WTC11 (cell line): ENCODE measurements around the gene EHD3. TPM values are rescaled to one million over a fixed set of nuclear protein-coding genes. Genes with fewer than 3 reads are reported as not detected.

Experiments
- ATAC-seq: fragments of 200-7000 bp; cut with Tn5 transposase; 2 replicates; pipeline ENCODE4 v1.10.0; 2021; ENCODE audit warnings: mild to moderate bottlenecking, moderate library complexity
- CTCF ChIA-PET: fragments of 300-600 bp; sonication (Branson Sonifier 250); formaldehyde crosslinking; loops from one replicate; lab custom pipeline; 2021; ENCODE audit warnings: antibody characterized with exemption; lab: Charles Lee
- POLR2A ChIA-PET: fragments of 350-600 bp; sonication (Branson Sonifier 250); formaldehyde crosslinking; loops from one replicate; lab custom pipeline; 2021; ENCODE audit warnings: antibody characterized with exemption; lab: Charles Lee
- DNase-seq: peaks from one replicate; pipeline ENCODE4 v3.0.0; 2021; ENCODE audit warnings: low spot score
- H3K27ac Mint-ChIP-seq: 2 replicates; pipeline ENCODE4 v1.8.0; 2021; ENCODE audit warnings: mixed read lengths
- H3K27me3 Mint-ChIP-seq: 2 replicates; pipeline ENCODE4 v1.8.0; 2021; ENCODE audit warnings: low read depth, mild to moderate bottlenecking, moderate library complexity, mixed read lengths
- H3K36me3 Mint-ChIP-seq: 2 replicates; pipeline ENCODE4 v1.8.0; 2021; ENCODE audit warnings: mixed read lengths
- H3K4me1 Mint-ChIP-seq: 2 replicates; pipeline ENCODE4 v1.8.0; 2022; ENCODE audit warnings: mixed read lengths
- H3K4me3 Mint-ChIP-seq: 2 replicates; pipeline ENCODE4 v1.8.0; 2021; ENCODE audit warnings: mild to moderate bottlenecking, moderate library complexity, mixed read lengths
- H3K9me3 Mint-ChIP-seq: 2 replicates; pipeline ENCODE4 v1.8.0; 2021; ENCODE audit warnings: mixed read lengths
- CREB1 ChIP-seq: sonication (generic); formaldehyde crosslinking; IDR thresholded peaks from 2 replicates; pipeline ENCODE4 v1.8.0; 2023; ENCODE audit warnings: mild to moderate bottlenecking, missing genetic modification reagents
- CREM ChIP-seq: sonication (generic); formaldehyde crosslinking; IDR thresholded peaks from 2 replicates; pipeline ENCODE4 v1.8.1; 2022; ENCODE audit warnings: mild to moderate bottlenecking, missing genetic modification reagents, moderate library complexity
- ETV6 ChIP-seq: sonication (generic); formaldehyde crosslinking; IDR thresholded peaks from 2 replicates; pipeline ENCODE4 v1.8.1; 2022; ENCODE audit warnings: mild to moderate bottlenecking, missing genetic modification reagents
- GTF2I ChIP-seq: fragments of 250-450 bp; sonication (Bioruptor Pico); conservative IDR thresholded peaks from 2 replicates; pipeline ENCODE4 v1.4.0; 2021; ENCODE audit warnings: mild to moderate bottlenecking
- JAZF1 ChIP-seq: fragments of 250-450 bp; sonication (Bioruptor Pico); IDR thresholded peaks from 2 replicates; pipeline ENCODE4 v1.9.0; 2021; ENCODE audit warnings: moderate library complexity, mild to moderate bottlenecking, inconsistent platforms
- JUN ChIP-seq: sonication (generic); formaldehyde crosslinking; IDR thresholded peaks from 2 replicates; pipeline ENCODE4 v1.8.0; 2023; ENCODE audit warnings: mild to moderate bottlenecking, missing genetic modification reagents
- NFATC4 ChIP-seq: fragments of 250-450 bp; sonication (Bioruptor Pico); IDR thresholded peaks from 2 replicates; pipeline ENCODE4 v1.9.0; 2021; ENCODE audit warnings: mild to moderate bottlenecking
- NR2C2 ChIP-seq: sonication (generic); formaldehyde crosslinking; IDR thresholded peaks from 2 replicates; pipeline ENCODE4 v1.8.0; 2022; ENCODE audit warnings: mild to moderate bottlenecking, missing genetic modification reagents
- NR3C1 ChIP-seq: sonication (generic); formaldehyde crosslinking; conservative IDR thresholded peaks from 2 replicates; pipeline ENCODE4 v1.8.1; 2023; ENCODE audit warnings: low read depth, mild to moderate bottlenecking, missing genetic modification reagents
- PRRX2 ChIP-seq: fragments of 250-450 bp; sonication (Bioruptor Pico); IDR thresholded peaks from 2 replicates; pipeline ENCODE4 v1.8.0; 2021; ENCODE audit warnings: mild to moderate bottlenecking
- RELA ChIP-seq: sonication (generic); formaldehyde crosslinking; IDR thresholded peaks from 2 replicates; pipeline ENCODE4 v1.8.1; 2022; ENCODE audit warnings: missing genetic modification reagents, mild to moderate bottlenecking, borderline replicate concordance
- SOX15 ChIP-seq: fragments of 250-450 bp; sonication (Bioruptor Pico); IDR thresholded peaks from 2 replicates; pipeline ENCODE4 v1.9.0; 2021; ENCODE audit warnings: mild to moderate bottlenecking
- TEAD1 ChIP-seq: sonication (generic); formaldehyde crosslinking; IDR thresholded peaks from 2 replicates; pipeline ENCODE4 v1.8.0; 2022; ENCODE audit warnings: mild to moderate bottlenecking, missing genetic modification reagents
- ZNF121 ChIP-seq: sonication (generic); formaldehyde crosslinking; IDR thresholded peaks from 2 replicates; pipeline ENCODE4 v1.8.0; 2023; ENCODE audit warnings: missing genetic modification reagents
- total RNA-seq: library from RNA; stranded (reverse); gene quantifications from 3 replicates; pipeline ENCODE4 v1.2.3, GENCODE V29; 2021
- TF ChIP-seq, protein P1 (sequence below): fragments of 250-450 bp; sonication (Bioruptor Pico); IDR thresholded peaks from 2 replicates; pipeline ENCODE4 v2.1.2; 2022; ENCODE audit warnings: mild to moderate bottlenecking, moderate library complexity
- TF ChIP-seq, protein P2 (sequence below): fragments of 250-450 bp; sonication (Bioruptor Pico); IDR thresholded peaks from 2 replicates; pipeline ENCODE4 v1.9.0; 2021; ENCODE audit warnings: mild to moderate bottlenecking, borderline replicate concordance
- TF ChIP-seq, protein P3 (sequence below): sonication (generic); formaldehyde crosslinking; conservative IDR thresholded peaks from 2 replicates; pipeline ENCODE4 v1.8.1; 2023; ENCODE audit warnings: mild to moderate bottlenecking, low read depth, missing genetic modification reagents, moderate library complexity
- TF ChIP-seq, protein P4 (sequence below): sonication (generic); formaldehyde crosslinking; IDR thresholded peaks from 2 replicates; pipeline ENCODE4 v1.8.0; 2023; ENCODE audit warnings: missing genetic modification reagents, mild to moderate bottlenecking, borderline replicate concordance
- TF ChIP-seq, protein P5 (sequence below): fragments of 250-450 bp; sonication (Bioruptor Pico); IDR thresholded peaks from 2 replicates; pipeline ENCODE4 v1.9.0; 2021; ENCODE audit warnings: mild to moderate bottlenecking

EHD3 gene
- total RNA-seq, 1 experiment from 2014 or later, result 10.0 TPM

DNA sequence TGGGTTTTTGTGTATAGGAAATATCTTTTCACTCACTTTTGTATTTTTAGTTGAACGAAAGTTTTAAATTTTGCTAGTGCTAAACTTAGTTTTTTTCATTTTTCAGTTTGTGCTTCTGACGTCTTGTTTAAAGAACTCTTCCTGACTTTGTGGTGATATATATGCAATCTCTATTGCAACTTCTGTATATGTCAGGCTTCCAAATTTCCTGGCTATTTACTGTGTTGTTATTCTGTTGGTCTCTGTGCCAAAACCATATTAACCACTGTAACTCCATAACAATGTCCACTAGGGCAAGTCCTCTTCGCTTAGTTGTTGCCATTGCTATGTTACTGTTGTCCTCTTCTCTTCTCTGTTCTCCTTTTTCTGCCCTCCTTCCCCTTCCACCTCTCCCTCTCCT lies 3.2 kb upstream of the EHD3 start:
- Mint-ChIP-seq H3K27ac (no peak overlapping the region), H3K4me1 (peaks cover 19% of the 10 kb centered on the region), H3K9me3 (no peaks in the 10 kb centered on the region), H3K27me3 (peaks cover 11% of the 10 kb centered on the region), H3K36me3 (no peaks in the 10 kb centered on the region), H3K4me3 (no peak overlapping the region)
- ChIA-PET POLR2A (no interaction called here), CTCF (no interaction called here)
- no peak for ATAC-seq
- DNase-seq, result no peak
- no peak for TF ChIP-seq NFATC4
- no peak for TF ChIP-seq GTF2I (CRISPR knock-in tag)
- TF ChIP-seq NR2C2 (CRISPR knock-in tag), result no peak
- TF ChIP-seq, protein P1, sequence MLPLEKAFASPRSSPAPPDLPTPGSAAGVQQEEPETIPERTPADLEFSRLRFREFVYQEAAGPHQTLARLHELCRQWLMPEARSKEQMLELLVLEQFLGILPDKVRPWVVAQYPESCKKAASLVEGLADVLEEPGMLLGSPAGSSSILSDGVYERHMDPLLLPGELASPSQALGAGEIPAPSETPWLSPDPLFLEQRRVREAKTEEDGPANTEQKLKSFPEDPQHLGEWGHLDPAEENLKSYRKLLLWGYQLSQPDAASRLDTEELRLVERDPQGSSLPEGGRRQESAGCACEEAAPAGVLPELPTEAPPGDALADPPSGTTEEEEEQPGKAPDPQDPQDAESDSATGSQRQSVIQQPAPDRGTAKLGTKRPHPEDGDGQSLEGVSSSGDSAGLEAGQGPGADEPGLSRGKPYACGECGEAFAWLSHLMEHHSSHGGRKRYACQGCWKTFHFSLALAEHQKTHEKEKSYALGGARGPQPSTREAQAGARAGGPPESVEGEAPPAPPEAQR, result no peak
- no peak for TF ChIP-seq SOX15 (CRISPR knock-in tag)
- TF ChIP-seq CREB1, result no peak
- no peak for TF ChIP-seq TEAD1
- TF ChIP-seq, protein P2, sequence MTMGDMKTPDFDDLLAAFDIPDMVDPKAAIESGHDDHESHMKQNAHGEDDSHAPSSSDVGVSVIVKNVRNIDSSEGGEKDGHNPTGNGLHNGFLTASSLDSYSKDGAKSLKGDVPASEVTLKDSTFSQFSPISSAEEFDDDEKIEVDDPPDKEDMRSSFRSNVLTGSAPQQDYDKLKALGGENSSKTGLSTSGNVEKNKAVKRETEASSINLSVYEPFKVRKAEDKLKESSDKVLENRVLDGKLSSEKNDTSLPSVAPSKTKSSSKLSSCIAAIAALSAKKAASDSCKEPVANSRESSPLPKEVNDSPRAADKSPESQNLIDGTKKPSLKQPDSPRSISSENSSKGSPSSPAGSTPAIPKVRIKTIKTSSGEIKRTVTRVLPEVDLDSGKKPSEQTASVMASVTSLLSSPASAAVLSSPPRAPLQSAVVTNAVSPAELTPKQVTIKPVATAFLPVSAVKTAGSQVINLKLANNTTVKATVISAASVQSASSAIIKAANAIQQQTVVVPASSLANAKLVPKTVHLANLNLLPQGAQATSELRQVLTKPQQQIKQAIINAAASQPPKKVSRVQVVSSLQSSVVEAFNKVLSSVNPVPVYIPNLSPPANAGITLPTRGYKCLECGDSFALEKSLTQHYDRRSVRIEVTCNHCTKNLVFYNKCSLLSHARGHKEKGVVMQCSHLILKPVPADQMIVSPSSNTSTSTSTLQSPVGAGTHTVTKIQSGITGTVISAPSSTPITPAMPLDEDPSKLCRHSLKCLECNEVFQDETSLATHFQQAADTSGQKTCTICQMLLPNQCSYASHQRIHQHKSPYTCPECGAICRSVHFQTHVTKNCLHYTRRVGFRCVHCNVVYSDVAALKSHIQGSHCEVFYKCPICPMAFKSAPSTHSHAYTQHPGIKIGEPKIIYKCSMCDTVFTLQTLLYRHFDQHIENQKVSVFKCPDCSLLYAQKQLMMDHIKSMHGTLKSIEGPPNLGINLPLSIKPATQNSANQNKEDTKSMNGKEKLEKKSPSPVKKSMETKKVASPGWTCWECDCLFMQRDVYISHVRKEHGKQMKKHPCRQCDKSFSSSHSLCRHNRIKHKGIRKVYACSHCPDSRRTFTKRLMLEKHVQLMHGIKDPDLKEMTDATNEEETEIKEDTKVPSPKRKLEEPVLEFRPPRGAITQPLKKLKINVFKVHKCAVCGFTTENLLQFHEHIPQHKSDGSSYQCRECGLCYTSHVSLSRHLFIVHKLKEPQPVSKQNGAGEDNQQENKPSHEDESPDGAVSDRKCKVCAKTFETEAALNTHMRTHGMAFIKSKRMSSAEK (CRISPR knock-in tag), result no peak
- TF ChIP-seq, protein P3, sequence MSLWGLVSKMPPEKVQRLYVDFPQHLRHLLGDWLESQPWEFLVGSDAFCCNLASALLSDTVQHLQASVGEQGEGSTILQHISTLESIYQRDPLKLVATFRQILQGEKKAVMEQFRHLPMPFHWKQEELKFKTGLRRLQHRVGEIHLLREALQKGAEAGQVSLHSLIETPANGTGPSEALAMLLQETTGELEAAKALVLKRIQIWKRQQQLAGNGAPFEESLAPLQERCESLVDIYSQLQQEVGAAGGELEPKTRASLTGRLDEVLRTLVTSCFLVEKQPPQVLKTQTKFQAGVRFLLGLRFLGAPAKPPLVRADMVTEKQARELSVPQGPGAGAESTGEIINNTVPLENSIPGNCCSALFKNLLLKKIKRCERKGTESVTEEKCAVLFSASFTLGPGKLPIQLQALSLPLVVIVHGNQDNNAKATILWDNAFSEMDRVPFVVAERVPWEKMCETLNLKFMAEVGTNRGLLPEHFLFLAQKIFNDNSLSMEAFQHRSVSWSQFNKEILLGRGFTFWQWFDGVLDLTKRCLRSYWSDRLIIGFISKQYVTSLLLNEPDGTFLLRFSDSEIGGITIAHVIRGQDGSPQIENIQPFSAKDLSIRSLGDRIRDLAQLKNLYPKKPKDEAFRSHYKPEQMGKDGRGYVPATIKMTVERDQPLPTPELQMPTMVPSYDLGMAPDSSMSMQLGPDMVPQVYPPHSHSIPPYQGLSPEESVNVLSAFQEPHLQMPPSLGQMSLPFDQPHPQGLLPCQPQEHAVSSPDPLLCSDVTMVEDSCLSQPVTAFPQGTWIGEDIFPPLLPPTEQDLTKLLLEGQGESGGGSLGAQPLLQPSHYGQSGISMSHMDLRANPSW (CRISPR knock-in tag), result no peak
- no peak for TF ChIP-seq RELA (CRISPR knock-in tag)
- TF ChIP-seq, protein P4, sequence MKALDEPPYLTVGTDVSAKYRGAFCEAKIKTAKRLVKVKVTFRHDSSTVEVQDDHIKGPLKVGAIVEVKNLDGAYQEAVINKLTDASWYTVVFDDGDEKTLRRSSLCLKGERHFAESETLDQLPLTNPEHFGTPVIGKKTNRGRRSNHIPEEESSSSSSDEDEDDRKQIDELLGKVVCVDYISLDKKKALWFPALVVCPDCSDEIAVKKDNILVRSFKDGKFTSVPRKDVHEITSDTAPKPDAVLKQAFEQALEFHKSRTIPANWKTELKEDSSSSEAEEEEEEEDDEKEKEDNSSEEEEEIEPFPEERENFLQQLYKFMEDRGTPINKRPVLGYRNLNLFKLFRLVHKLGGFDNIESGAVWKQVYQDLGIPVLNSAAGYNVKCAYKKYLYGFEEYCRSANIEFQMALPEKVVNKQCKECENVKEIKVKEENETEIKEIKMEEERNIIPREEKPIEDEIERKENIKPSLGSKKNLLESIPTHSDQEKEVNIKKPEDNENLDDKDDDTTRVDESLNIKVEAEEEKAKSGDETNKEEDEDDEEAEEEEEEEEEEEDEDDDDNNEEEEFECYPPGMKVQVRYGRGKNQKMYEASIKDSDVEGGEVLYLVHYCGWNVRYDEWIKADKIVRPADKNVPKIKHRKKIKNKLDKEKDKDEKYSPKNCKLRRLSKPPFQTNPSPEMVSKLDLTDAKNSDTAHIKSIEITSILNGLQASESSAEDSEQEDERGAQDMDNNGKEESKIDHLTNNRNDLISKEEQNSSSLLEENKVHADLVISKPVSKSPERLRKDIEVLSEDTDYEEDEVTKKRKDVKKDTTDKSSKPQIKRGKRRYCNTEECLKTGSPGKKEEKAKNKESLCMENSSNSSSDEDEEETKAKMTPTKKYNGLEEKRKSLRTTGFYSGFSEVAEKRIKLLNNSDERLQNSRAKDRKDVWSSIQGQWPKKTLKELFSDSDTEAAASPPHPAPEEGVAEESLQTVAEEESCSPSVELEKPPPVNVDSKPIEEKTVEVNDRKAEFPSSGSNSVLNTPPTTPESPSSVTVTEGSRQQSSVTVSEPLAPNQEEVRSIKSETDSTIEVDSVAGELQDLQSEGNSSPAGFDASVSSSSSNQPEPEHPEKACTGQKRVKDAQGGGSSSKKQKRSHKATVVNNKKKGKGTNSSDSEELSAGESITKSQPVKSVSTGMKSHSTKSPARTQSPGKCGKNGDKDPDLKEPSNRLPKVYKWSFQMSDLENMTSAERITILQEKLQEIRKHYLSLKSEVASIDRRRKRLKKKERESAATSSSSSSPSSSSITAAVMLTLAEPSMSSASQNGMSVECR (CRISPR knock-in tag), result no peak
- no peak for TF ChIP-seq JUN
- TF ChIP-seq NR3C1, result no peak
- no peak for TF ChIP-seq CREM (CRISPR knock-in tag)
- TF ChIP-seq, protein P5, sequence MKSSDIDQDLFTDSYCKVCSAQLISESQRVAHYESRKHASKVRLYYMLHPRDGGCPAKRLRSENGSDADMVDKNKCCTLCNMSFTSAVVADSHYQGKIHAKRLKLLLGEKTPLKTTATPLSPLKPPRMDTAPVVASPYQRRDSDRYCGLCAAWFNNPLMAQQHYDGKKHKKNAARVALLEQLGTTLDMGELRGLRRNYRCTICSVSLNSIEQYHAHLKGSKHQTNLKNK (CRISPR knock-in tag), result no peak
- no peak for TF ChIP-seq JAZF1 (CRISPR knock-in tag)
- no peak for TF ChIP-seq PRRX2 (CRISPR knock-in tag)
- no peak for TF ChIP-seq ZNF121 (CRISPR knock-in tag)
- no peak for TF ChIP-seq ETV6 (CRISPR knock-in tag)
- TF ChIP-seq, all 79 proteins: peak for 0
